ENCODE results near the gene CELF5. TPM values are rescaled to one million over a fixed set of nuclear protein-coding genes. Genes with fewer than 3 reads are reported as not detected.

Gene CELF5
- total RNA-seq, 2 donors from 2014 or later = 0.36 to 0.80 TPM

DNA sequence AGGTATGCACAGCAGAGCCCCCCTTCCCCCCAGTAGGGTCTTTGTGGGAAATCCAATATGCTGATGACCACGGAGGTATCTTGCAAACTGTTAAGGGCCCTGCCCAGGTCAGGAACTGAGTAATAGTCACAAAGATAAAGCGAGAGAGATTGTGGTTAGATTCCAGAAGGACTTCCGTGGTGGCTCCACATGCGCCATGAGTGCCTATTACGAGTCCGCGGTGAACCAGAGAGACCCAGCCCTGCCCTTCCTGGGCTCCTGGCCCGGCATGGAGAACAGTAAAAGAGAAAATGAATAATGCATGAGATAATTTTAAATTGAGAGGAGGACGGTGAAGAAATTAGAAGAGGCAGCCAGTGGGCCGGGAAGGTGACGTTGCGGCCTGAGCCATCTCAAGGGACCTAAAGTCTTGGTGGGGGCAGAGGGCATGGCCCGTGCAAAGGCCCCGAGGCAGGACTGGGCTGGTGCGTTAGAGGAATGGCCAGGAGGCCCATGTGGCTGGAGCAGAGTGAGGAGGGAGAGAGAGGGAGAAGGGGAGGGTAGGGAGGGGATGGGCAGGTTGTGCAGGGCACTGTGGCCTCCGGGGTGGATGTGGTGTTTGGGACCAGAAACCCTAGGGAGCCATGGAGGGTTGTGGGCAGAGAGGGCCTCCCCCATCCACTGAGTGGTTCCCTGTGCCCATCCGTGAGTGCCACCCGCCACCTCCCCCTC, 95.3 kb downstream of the CELF5 start:
- Histone ChIP-seq H3K27me3 (replicated peaks; ENCODE audit: insufficient read depth) (peaks cover 3% of the 10 kb centered on the region), H3K4me3 (no peak overlapping the region), H3K4me1 (replicated peaks) (no peaks in the 10 kb centered on the region), H3K9me3 (no peaks in the 10 kb centered on the region), H3K36me3 (no peaks in the 10 kb centered on the region), H3K27ac (no peak overlapping the region)
- DNase-seq (ENCODE audit: low spot score) = no peak
- intact Hi-C loops (cut with DNase I) = no loop called here
- 48% methylated on average over 18 of the region's 18 CpGs for WGBS
- TF ChIP-seq POLR2AphosphoS5 (IDR thresholded peaks at IDR 0.05) = no peak
- TF ChIP-seq, protein P1, sequence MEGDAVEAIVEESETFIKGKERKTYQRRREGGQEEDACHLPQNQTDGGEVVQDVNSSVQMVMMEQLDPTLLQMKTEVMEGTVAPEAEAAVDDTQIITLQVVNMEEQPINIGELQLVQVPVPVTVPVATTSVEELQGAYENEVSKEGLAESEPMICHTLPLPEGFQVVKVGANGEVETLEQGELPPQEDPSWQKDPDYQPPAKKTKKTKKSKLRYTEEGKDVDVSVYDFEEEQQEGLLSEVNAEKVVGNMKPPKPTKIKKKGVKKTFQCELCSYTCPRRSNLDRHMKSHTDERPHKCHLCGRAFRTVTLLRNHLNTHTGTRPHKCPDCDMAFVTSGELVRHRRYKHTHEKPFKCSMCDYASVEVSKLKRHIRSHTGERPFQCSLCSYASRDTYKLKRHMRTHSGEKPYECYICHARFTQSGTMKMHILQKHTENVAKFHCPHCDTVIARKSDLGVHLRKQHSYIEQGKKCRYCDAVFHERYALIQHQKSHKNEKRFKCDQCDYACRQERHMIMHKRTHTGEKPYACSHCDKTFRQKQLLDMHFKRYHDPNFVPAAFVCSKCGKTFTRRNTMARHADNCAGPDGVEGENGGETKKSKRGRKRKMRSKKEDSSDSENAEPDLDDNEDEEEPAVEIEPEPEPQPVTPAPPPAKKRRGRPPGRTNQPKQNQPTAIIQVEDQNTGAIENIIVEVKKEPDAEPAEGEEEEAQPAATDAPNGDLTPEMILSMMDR (IDR thresholded peaks at IDR 0.05) = no peak
- TF ChIP-seq POLR2A (IDR thresholded peaks at IDR 0.05) = no peak

DNA sequence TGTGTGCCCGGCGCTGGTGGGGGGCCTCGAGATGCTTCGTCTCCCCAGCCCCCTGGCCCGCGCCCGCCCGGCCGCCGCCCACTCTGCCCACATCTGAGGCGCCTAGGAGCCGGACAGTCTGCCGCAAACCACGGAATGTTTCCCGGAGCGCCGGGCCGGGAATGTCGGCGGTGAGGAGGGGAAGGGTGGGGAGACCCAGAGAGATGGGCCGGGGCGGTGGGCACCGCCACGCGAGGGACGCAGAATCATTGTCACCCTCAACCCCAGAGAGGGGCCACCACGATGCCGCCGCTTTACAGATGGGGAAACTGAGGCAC, 95.9 kb downstream of the CELF5 start:
- H3K4me1 ChIP-seq (replicated peaks) = no peaks in the 10 kb centered on the region
- intact Hi-C loops (cut with DNase I) = no loop called here
- H3K4me3 ChIP-seq = no peak overlapping the region
- no peaks in the 10 kb centered on the region for H3K9me3 ChIP-seq
- H3K27ac ChIP-seq = no peak overlapping the region
- DNase-seq (ENCODE audit: low spot score) = no peak
- 31% methylated on average over 25 of the region's 29 CpGs for WGBS
- no peaks in the 10 kb centered on the region for H3K36me3 ChIP-seq
- peaks cover 3% of the 10 kb centered on the region for H3K27me3 ChIP-seq (replicated peaks; ENCODE audit: insufficient read depth)
- TF ChIP-seq POLR2AphosphoS5 (IDR thresholded peaks at IDR 0.05) = no peak
- TF ChIP-seq, protein P1 (IDR thresholded peaks at IDR 0.05) = no peak
- TF ChIP-seq POLR2A (IDR thresholded peaks at IDR 0.05) = no peak

- Histone ChIP-seq H3K4me3 (no peak overlapping the region), H3K27ac (no peak overlapping the region), H3K4me1 (replicated peaks) (no peaks in the 10 kb centered on the region), H3K36me3 (no peaks in the 10 kb centered on the region), H3K9me3 (no peaks in the 10 kb centered on the region), H3K27me3 (replicated peaks; ENCODE audit: insufficient read depth) (peaks cover 3% of the 10 kb centered on the region)
- WGBS = 63% methylated on average over 8 of the region's 8 CpGs
- intact Hi-C loops (cut with DNase I) = no loop called here
- DNase-seq (ENCODE audit: low spot score) = no peak
- TF ChIP-seq POLR2AphosphoS5 (IDR thresholded peaks at IDR 0.05) = no peak
- TF ChIP-seq, protein P1 (IDR thresholded peaks at IDR 0.05) = no peak
- no peak for TF ChIP-seq POLR2A (IDR thresholded peaks at IDR 0.05)
Measured at GRCh38 chr19:3320853-3321252, 96.4 kb downstream of the CELF5 start.

DNA sequence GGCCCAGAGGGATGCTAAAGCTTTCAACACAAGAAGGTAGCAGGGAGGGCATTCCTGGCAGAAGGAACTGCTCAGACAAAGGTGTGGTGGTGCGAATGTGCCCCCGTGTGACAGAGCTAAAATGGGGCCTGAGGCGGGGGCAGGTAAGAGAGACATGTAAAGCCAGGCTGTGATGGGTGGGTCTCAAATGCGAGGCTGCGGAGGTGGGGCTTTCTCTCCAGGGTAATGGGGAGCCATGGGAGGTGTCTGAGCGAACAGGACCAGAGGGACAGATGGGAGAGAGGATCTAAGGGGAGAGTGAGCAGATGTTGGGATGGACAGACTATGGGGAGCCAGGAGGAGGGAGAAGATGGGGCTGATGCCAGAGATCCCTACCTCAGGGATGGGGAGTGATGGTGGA, 97.2 kb downstream of the CELF5 start:
- no peaks in the 10 kb centered on the region for H3K36me3 ChIP-seq
- H3K9me3 ChIP-seq = no peaks in the 10 kb centered on the region
- no peaks in the 10 kb centered on the region for H3K4me1 ChIP-seq (replicated peaks)
- DNase-seq (ENCODE audit: low spot score) = no peak
- no peak overlapping the region for H3K27ac ChIP-seq
- H3K27me3 ChIP-seq (replicated peaks; ENCODE audit: insufficient read depth) = peaks cover 3% of the 10 kb centered on the region
- no peak overlapping the region for H3K4me3 ChIP-seq
- WGBS = 71% methylated on average over 6 of the region's 6 CpGs
- TF ChIP-seq, protein P1 (IDR thresholded peaks at IDR 0.05) = no peak
- TF ChIP-seq POLR2AphosphoS5 (IDR thresholded peaks at IDR 0.05) = no peak
- no peak for TF ChIP-seq POLR2A (IDR thresholded peaks at IDR 0.05)
- intact Hi-C loops (cut with DNase I) = no loop called here
